NCI-H510A (cell line): Measurements from ENCODE around the gene NPHP4.

Experiments
- DNase-seq: peaks from one replicate; lab custom pipeline; 2025; lab: John Stamatoyannopoulos, UW

NPHP4 gene

DNA sequence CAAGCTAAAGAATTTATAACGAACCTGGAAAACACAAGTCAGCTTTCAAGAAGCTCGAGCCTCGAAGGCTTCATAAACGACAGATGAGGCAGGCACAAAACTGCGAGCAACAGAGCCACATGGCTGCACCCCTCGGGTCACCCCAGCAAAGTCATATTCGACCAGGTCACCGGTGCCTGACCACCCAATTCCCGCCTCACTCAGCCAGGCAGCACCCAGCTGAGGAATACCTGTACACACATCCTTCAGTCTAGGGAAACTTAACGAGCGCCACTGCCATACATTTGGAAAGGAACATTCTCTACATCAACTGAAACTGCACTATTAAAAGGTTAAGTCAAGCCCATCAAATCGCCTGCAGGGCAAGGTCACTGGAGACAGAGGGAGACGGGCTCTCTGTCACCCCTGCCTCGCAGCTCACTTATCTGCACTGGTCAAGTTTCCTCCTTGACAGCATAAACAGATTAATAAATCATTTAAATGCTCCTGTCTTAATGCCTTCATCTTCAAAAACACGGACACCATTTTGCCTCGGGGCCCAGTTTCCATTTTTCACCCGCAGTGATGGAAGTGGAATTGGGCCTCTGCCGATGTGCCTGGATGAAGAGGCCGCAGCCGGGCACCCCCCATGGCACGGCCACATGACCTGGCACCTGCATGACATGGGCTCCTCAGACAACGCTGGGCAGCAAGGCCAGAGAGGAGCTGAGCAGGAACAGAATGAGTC, 20.6 kb downstream of the NPHP4 start:
- DNase-seq: no peak

DNA sequence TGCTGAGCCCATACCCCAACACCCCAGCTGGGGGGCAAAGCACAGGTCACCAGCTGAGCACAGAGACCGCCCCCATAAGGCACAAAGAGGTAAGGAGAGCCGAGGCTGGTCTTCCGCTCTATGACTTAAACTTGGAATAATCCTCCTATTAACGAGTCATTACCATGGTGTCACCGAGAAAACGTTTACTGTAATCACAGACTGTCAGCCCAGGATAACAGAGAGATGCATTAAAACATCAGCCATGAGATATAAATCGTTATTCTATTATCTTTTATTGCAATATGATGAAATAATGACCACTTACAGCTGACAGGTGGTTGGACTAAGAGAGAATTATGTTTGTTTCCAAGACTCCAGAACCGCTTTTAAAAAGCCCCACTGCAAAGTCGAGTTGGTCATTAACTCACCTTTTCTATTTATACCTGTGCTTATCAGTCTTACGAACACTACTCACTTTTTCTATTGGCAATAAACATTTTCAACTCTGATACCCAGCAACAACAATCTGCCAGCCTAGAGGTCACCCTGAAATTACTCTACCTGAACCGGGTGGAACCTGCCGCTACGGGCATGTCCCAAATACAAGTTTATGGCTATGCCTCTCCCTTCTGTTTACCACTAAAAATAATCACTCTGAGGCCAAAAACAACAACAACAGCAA, 21.5 kb downstream of the NPHP4 start:
- DNase-seq: no peak

DNA sequence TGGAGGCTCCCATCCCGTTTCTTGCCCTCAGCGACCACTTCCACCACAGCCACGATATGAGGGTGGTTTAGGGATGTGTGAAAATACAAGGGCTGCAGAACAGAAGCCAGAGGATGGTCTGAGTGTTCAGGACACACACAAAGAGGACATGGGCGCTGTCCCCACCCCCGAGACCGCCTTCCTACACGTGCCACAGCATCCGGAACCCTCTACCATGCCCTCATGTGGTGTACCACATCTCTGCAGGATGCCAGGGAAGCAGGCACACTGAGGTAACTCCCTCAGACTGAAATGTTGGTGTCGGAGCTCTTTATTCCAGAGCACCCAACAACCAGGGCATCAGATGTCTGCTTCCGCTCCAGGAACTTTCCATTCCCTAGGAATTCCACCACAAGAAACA, 23.1 kb downstream of the NPHP4 start:
- no peak for DNase-seq

DNA sequence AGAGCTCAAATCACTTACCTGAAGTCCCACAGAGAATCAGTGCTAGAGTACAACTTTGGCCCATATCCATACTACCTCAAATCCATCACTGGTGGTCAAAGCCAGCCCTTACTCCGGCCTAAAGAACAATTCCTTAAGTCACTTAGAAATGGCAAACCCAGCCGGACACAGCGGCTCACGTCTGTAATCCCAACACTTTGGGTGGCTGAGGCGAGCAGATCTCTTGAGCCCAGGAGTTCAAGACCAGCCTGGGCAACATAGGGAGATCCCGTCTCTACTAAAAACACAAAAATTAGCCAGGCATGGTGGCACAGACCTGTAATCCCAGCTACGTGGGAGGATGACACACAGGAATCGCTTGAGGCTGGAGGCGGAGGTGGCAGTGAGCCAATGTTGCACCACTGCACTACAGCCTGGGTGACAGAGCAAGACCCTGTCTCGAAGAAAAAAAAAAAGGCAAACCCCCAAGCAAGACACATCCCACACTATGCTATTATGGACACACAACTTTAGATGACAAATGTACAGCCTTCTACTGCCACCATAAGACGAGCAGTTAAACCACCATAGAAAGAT, 24.0 kb downstream of the NPHP4 start:
- DNase-seq: no peak

DNA sequence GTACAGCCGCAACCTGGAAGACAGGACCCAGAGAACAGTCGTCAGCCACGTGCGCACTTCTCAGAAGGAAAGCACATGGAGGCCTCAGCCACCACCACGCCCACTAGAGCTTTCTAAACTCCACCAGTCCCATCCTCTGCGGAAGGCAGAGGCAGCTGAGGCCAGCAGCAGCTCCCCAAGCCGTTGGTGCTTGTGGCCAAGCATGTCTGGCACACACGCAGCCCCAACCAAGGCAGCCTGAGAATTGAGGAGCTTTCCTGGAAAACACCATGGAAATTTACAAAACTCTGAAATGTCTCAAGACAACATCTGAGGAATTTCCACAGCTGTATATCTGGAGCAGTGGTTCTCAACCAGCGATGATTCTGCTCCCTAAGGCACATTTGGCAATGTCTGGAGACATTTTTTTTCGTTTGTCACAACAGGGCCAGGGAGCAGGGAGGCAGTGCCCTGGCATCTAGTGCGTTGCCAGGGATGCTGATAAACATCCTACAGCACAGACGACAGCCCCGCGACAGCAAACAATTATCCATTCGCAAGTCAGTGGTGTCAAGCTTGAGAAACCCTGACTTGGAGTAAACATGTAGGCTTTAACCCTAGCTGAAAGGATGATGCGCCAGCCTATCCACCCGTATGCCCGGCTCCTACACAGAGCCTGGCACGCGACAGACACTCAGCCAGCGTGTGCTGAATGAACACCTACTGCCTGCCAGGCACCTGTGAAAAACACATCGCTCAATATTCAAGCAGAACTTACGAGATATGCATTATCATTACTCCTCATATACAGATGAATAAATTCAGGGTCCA, 24.7 kb downstream of the NPHP4 start:
- no peak for DNase-seq

DNA sequence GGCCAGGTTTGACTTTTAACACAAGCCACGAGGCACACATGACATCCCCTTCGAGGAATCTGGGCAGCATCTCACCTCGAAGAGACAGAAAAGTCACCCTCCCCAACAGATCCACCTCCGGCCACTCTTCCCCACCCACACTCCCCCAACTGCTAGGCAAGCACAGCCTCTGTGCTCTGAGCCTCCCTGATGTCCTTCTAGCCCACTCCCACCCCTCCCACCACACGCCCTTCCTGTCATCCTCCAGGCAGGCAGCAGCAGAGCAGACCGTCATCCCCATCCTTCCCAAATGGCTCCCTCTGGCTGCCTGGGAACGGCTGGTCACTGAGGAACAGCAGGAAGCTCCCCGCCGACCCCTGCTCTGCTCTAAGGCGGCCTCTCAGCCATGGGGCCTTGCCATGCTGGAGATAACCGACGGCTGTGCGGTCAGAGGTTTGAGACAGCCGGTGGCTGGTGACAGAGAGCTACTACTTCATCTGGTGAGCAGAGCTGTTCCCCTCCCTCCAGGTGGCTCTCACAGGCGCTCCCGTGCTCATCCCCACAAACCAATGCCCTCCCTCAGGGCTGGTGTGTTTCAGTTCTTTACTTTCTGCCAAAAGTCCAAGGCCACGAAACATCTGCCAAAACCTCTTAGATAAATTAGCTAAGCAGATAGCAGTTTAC, 25.6 kb downstream of the NPHP4 start:
- DNase-seq: no peak

DNA sequence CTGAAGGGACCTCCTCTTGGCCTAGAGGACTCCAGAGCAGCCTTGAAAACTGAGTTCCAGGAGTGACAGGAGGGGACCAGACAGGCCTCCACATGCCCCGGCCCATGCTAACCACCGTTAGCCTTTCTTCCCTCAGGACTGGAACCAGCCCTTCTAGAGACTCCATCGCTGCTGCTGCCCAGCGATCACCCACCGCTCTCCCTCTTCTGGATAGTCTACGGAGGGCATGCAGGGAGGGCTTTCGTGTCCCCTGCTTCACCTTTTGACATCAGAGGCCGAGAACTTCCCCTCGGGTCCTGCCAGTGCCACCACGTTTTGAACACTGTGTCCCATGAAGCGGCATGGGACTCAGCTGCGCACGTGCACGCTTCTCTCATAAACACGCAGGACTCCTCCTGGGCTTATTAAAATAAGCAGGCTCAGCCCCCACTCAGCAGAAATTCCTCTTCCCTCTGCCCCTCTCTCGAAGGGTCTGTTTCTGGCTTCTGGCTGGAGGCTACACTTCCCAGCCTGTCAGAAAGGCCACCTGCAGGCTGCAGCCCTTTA, 26.6 kb downstream of the NPHP4 start:
- DNase-seq: no peak

DNA sequence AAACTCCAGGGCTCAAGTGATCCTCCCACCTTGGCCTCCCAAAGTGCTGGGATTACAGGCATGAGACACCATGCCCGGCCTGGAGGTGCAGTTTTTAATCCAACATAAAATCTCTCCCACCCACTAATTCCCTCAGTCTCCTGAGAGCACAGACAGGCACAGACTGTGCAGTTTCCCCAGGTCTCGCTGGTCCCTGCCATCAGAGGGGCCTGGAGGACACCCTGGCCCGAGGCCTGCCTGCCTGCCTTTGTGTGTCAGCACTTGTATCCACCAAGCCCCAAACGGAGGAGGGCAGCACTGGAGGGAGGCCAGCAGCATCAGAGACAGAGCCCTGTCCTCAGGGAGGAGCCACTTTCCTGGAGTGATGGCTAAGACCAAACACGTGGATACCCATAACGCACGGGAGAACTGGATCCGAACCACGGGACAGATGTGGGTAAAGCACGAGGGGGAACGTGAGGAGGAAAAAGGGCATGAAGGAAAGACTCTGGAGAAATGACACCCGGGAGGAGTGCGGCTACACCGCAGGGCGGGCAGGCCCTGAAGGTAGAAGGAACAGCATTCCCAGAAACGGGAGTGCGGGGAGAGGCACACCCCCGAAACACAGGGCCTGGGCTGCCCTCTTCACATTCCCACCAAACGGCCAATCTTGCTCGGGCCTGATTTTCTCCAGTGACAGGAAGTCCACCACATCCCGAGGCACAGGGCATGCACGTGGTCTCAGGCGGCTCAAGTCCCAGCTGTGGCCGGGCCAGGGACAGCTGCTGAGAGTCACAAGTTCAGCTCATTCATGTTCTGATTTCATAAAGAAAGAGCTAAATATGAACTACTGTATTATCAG, 29.7 kb downstream of the NPHP4 start:
- DNase-seq: no peak

DNA sequence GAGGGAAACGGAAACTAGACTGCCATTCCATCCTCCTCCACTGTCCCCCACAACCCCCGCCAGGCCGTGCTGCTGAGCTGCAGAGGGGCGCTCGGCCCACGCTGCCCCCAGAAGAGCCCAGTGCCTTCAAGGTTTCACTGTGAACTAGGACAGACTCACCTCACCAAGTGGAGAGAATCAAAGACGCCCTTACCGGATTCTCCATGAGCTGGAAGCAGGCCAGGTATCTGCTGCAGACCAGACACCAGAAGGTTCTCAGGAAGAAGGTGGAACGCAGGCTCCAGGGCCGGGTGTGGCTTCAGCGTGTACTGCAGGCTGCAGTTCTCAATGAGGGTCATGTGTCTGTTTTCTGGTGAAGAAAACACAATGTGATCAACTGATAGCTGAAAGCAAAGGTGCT, 30.6 kb downstream of the NPHP4 start:
- DNase-seq: peak; percentile 78

DNA sequence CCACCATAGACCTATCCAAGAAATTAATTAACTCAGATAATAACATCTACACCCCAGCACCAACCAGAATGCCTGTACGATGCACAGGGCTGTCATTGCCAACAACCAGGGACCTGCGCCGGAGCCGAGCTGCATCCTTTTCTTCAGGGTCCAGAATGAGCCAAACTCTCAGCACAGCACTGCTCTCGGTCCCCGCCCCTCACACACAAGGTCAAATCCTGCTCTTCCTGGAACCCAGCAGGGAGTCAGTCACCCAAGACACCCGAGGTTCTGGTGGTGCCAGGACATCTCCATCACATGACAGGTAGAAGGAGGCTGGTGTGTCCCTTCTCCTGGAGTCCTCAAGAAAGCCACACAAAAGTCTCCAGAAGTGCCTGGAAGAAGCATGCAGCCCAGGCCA, 31.9 kb downstream of the NPHP4 start:
- DNase-seq: no peak

DNA sequence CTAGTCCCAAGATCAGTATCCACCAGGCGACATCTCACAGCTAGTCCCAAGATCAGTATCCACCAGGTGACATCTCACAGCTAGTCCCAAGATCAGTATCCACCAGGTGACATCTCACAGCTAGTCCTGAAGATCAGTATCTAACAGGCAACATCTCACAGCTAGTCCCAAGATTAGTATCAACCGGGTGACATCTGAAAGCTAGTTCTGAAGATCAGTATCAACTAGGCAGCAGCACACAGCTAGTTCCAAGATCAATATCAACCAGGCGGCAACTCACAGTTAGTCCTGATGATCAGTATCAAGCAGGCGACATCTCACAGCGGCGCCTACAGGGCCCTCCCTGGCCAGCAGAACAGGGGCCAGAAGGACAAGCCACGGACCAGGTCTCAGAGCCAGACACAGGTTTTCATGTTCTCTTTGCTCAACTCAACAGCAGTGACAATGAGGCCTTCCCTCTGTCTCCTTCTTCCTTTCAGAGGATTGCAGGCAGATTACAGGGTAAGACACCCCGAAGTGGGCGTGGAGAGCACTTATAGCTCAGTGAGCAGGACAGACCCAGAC, 32.5 kb downstream of the NPHP4 start:
- DNase-seq: no peak

DNA sequence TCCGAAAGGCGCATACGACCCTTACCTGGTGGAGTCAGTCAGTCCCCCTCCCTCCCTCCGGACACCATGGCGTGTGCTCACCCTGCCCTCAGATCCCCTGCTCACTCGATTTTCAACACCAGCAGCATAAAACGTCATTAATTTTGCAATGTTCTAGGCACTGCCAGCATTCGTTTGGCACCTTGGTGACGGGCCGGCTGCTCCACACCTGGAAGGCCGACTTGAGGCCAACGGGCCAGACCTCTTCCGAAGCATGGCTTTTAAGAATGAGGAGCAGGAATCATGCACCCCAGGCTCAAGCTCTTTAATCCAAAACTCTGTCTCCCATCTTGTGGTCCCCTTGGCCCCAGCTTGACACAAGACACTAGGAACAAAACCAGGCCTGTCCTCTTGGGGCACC, 33.1 kb downstream of the NPHP4 start:
- DNase-seq: no peak

DNA sequence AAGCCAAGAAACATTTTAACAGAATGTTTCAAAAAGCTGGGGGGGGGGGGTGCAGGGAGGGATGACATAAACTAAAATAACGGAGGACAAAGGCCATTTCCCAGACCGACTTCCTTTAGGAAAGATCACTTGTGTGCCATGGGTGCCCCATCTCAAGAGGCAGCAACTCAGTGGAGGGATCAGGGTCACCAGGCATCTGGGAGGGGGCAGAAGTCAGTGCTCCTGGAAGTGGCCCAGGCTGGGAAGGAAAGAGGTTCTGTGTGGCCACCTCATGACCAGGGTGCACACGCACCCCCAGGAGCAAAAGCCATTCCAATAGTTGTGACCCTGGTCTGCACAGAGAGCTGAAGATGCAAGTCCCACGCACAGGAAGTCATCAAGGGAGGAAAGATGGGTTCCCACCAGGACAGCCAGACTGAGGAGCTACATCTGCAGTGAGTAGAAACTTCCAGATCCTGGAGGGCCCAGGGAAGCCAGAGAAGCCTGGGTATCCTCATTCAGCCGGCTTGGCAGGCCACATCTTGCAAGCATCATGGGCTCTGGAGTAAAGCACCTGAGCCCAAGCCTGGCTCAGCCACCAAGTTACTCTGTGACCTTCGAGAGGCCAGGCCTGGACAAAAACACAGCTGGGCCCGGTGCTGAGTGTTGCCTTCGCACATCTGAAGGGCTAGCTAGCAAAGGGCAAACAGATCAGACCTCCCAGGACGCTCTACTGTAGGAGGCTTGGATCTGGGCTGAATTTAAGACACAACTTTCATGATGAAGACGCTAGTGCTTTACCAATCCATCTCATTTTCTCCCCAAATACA, 36.0 kb downstream of the NPHP4 start:
- DNase-seq: no peak

DNA sequence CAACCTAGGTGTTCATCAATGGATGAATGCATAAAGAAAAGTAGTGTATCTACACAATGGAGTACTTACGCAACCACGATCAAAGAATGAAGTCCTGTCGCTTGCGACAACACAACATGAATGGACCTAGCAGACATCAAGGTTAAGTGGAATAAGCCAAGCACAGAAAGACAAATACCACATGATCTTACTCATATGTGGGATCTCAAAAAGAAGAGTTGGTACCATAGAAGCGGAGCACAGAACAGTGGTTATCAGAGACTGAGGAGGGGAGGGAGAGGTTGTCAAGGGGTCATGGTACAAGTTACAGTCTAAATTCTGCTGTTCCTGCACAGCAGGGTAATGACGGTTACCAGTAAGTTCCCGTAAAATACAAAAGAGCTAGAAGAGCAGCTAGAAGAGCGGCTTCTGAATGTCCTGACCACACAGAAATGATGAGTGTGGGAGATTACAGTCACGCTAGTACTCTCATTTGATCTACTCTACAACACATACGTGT, 36.7 kb downstream of the NPHP4 start:
- DNase-seq: peak; percentile 11

DNA sequence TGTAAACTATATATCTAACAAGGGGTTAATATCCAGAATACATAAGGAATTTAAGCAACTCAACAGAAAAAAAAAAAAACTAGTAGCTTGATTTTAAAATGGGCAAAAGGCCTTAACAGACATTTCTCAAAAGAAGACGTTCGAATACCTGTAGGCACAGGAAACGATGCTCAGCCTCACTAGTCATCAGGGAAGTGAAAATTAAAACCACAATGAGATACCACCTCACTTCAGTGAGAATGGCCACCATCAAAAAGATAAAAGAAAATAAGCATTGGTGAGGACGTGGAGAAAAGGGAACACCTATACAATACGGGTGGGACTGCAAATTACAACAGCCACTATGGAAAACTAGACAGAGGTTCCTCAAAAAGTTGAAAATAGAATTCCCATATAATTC, 37.3 kb downstream of the NPHP4 start:
- DNase-seq: no peak

DNA sequence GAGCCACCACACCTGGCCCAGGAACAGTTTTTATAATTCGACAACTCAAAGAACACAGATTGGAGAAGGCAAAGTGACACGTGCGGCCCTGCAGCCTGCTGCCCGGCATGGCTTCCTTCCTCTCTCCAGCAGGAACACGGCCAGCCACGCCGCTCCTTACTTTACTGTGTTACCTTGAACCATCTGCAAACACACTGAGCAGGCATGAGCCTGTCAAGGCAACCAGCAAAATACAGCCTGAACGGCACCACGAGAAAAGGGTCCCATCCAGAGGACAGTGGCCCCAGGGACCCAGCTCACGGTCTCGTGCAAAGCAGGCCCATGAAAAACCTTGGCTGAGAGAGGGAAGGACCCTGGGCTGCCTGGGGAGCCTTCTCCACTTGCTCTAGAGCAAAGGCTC, 38.8 kb downstream of the NPHP4 start:
- DNase-seq: no peak

DNA sequence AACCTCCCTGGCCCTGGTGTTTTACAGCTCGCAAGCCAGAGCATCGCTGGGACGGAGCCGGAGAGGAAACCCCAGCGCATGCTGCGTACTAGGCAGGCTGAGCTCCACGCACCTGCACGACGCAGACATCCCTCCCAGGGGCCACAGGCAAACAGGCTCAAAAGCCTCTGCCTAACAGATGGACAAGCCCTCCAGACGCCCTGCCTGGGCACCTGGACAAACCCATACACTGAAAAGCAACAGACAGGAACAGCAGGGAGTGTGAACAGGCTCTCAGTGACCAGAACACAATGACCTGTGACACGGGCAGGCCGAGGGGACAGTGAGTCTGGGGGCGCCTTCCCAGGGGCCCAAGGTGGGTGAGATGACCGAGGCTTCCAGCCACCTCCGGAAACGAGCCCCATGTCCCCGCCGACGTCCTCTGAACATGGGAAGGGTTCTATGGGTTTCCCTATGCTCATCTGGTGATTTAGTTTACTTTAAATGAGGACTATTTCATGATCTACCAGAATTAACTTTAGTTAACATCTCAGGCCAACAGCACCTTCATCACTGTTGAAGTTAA, 40.3 kb downstream of the NPHP4 start:
- no peak for DNase-seq

DNA sequence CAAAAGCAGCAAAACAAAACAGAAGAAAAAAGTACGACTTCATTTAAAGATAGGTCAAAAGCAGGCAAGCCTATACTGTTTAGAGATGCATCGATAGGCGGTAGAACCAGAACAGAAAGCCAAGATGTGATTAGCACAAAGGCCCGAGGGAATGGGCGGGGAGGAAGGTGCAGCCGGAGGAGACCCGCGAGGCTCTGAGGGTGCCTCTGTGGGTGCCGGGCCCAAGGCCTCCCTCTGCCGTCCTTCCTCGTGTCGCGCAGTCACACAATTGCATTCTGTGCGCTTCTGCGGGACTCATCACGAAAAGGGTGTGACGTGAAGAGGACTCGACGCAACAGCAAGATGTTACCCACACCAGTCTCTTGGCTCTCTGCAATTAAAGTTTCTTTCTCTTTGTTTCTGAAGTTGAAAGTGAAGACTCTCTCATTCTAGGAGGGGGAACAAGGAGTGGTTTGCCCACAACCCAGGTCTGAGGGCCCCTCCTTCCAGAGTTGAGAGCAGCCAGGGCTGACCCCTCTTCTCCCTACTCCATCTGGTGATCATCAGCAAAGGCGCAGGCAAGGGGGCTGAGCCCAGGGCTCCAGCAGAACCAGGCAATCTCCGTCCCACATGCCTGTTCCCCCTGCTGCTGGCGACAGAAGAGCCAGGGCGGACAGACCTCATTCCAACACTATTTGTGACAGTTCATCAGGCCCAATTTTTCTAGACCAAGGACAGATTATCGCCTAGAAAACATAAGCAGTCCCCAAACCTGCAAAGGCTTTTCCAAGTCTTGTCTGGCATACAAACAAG, 41.0 kb downstream of the NPHP4 start:
- no peak for DNase-seq
